ENCODE measurements around the gene ERMARD.

DNA sequence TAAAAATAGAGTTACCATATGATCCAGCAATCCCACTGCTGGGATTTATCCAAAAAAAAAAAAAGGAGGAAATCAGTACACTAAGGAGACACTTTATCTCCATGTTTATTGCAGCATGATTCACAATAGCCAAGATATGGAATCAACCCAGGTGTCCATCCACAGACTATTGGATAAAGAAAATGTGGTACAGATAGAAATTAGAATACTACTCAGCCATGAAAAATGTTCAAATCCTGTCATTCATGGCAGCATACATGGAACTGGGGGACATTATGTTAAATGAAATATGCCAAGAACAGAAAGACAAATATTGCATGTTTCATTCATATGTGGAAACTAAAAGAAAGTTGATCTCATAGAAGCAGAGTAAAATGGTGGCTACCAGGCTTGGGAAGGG, 75.3 kb downstream of the ERMARD start:
- TF ChIP-seq GATA3 (IDR thresholded peaks at IDR 0.05; ENCODE audit: low read depth, low read length) (no peak), GATA2 (IDR thresholded peaks at IDR 0.05; ENCODE audit: low read depth, low read length) (no peak)
